HG03196 (cell line): ENCODE results near the gene COL12A1.

Experiments
- ATAC-seq: cut with Tn5 transposase; IDR thresholded peaks from one replicate; pipeline ENCODE4 v1.9.1; 2021; ENCODE audit not compliant: unreplicated experiment

The COL12A1 gene

GRCh38 chr6:75065523-75065922 is 140.3 kb downstream of the COL12A1 start:
- ATAC-seq = no peak

GRCh38 chr6:75052491-75052890 is 153.4 kb downstream of the COL12A1 start:
- ATAC-seq = no peak

GRCh38 chr6:75049308-75049707 is 156.5 kb downstream of the COL12A1 start:
- ATAC-seq = no peak

GRCh38 chr6:75044846-75045245 is 161.0 kb downstream of the COL12A1 start:
- ATAC-seq = no peak

- ATAC-seq = no peak
Measured at GRCh38 chr6:75041381-75041780, 164.5 kb downstream of the COL12A1 start.
